Measurements from ENCODE around the gene AP1G1.

Gene AP1G1

DNA sequence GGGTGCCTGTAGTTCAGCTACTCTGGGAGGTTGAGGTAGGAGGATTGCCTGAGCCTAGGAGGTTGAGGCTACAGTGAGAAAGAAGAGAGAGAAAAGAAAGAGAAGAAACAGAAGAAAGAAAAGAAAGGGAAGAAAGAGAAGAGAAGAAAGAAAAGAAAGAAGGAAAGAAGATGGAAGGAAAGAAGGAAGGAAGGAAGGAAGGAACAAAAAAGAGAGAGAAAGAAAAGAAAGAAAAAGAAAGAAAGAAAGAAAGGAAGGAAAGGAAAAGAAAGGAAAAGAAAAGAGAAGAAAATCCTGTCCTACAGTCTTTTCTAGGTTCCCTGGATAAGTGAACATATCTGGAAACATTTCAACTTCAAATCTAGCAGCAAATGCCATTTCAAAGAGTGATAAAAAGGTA, 54.5 kb downstream of the AP1G1 start:
- DNase-seq (ENCODE audit: low read depth), result no peak

DNA sequence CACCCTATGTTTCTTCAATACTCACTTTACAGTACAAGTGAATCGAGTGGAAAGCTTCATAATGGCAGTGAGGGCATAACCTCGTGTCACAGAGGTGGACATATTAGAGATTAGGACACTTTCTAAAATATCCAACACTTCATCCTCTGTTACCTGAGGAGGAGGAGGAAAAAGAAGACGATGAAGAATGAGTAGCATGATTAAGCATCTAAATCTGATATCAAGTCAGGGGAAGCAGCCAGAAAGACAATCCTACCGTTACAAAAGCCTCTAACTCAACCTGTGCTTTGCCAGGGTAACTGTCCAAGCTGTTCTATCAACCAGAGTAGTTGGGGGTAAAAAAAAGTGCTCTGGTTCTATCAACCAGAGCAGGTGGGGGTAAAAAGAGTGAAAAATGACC, 60.4 kb downstream of the AP1G1 start:
- DNase-seq (ENCODE audit: low read depth), result no peak

DNA sequence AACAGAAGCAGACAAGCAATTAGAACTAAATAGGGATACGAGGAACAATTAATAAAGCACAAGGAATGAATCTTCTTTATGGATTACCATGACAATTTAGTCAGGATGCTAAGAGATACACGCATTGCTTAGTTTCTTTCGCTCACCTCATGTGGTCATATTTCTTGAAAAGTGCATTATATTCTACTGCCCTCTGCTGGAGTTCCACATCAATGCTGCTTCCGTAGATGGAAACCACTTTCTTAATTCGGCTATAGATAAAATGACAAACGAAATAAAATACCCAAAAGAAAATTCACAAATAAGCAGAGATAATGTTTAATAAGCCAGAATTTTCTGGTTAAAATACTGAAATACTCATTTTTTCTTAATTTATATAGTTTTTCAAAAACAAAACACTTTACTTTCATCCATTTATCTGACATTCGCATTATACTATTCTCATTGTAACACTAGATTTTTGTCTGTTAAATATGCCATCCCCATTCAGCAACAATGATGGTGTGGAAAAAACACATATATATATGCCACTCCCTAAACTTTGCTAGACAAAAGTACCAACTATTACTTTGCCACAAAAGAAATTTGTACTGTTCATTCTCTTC, 62.1 kb downstream of the AP1G1 start:
- DNase-seq (ENCODE audit: low read depth), result no peak

DNA sequence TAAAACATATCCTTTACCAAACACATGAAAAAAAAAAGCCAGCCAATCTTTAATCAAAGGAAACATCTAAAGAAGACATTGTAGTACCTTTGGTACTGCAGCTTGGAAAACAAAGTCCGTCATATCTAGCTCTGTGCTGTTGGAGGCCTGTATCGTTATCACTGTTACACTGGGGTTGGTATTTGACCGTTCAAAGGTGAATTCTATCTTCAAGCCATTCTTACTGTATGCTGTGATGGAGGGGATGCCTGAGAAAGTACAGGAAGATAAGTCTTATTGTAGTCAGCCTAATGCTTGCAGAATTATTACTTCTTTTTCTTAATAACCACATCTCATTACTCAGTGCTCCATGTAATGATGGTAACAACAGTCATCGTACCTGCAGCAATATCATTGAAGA, 69.8 kb downstream of the AP1G1 start:
- DNase-seq (ENCODE audit: low read depth), result no peak

DNA sequence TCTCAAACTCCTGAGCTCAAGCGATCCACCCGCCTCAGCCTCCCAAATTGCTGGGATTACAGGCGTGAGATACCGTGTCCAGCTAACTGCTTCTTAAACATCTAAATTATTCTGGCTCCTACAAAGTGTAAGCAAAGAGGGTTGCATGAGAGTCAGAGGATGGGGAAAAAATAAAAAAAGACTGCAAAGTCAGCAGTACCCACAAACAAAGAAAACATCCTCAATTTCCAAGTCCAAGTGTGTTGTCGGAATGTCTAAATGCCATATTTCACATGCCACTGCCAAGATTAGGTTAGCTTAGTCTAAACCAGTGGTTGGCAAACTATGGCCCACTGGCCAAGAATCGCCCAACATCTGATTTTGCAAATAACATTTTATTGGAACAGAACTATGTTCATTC, 71.1 kb downstream of the AP1G1 start:
- no peak for DNase-seq (ENCODE audit: low read depth)

DNA sequence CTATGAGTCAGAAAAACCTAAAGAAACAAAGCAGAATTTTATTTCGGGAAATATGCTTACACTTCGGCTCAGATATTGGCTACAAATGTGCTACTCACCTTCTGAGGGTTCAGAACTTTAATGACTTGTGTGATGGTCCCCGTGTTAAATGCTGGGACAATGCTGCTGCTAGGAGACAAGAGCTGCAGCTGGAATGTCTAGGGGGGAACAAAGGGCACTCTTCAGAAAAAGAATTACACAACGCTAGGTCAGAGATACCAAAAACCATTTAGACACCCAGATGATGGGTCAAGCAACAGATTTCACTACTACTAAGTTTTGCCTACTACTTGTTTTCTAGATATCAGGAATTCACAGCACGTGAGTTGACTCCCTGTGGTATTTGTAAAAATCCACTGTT, 74.1 kb downstream of the AP1G1 start:
- DNase-seq (ENCODE audit: low read depth), result no peak

DNA sequence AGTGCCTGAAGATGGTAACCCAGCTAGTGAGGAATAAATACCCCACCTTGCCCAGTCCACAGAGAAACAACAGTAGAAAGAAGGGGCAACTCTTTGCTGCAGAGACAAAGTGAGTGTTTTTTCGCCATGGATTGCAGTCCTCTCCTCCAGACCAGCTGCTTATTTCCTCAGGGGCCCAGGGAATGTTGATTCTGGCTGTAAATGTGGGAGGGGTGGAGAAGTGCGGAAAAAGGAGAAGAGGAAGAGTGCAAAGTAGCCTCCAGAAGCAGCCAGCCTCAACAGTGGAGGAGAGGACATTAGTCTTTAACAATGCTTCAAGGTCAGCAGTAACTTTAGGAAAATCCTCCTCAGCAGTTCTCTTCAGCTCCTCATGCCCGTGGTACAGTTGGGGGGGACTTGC, 76.0 kb downstream of the AP1G1 start:
- DNase-seq (ENCODE audit: low read depth), result no peak

DNA sequence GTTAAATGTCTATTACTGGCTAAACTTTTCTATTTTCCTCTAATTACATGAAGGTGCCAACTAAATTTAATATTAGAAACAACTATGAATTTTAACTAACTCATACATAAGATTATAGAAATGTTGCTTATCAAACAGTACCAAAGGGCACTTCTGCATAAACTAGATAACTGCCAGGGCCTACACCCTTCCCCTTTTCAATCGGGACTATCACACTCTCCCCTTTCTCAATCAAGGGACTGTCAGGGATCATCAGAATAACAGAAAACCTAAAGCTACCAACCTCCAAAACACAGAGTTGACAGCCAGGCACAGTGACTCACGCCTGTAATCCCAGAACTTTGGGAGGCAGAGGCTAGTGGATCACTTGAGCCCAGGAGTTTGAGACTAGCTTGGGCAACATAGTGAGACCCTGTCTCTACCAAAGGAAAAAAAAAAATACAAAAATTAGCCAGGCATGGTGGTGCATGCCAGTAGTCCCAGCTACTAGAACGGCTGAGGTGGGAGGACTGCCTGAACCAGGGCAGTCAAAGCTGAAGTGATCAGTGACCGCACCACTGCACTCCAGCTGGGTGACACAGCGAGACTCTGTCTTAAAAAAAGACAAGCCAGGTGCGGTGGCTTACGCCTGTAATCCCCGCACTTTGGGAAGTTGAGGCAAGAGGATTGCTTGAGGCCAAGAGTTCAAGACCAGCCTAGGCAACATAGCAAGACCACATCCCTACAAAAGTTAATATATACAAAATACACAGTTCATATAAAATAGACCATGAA, 80.9 kb downstream of the AP1G1 start:
- DNase-seq (ENCODE audit: low read depth), result no peak

DNA sequence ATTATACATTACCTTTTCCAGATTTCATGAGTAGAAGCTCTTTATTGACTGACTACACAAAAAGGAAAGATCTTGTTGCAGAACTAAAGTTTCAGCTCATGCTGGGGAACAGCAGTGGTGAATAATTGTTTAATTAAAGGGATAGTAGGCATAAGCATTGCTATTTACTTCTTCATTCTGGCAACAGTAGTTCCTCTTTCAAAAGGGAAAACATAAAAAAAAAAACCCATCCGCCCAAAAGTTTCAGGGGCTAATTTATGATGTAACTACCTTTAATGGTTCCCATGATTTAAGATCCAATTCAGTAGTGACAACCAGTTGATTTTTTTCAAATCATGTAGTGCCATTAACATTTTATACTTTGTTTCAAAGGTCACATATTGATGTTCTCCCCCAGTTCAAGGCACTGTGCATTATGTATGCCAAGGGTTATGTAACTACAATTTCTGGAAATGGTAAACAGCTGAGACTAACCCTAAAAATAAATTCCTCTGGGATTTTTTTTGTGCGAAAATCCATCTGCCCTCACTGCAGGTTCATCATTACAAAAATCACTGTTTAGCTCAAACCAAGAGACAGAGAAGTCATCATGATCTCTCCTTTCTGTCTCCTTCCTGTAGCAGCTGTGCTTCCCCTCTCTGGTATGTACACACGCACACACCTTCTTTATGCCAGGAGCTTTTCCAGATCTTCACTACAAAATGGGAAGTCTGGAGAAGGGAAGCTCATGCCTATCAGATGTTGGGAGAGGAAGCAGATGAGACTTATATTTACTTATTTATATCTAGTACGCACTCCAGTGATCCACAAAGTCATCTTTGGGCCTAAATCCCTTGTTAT, 81.9 kb downstream of the AP1G1 start:
- no peak for DNase-seq (ENCODE audit: low read depth)

DNA sequence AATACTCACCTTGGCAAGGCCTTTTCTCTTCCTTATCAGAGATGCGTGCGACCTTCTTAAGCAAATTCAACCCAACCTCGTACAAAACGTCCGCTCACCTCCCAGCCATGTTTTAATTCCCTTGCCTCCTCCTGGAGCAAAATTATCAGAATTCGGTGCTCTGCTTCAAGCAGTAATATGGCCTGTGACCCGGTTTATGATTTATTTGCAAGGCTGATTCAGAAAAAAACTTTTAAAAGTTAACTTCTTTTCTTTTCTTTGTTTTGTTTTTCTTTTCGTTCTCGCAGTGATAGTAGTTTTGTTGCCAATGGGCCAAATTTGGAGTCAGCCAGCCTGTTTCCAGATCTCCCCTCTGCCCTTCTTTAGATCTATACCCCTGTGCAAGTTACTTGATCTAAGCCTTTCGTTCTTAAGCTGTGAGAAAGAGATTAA, 84.3 kb downstream of the AP1G1 start, which contains the start of gene PHLPP2:
TSS of gene PHLPP2 (minus strand) at position 382 of the 432 bp plus-strand sequence. CDS start 9,906 bp downstream, outside the sequence.
- no peak for DNase-seq (ENCODE audit: low read depth)

DNA sequence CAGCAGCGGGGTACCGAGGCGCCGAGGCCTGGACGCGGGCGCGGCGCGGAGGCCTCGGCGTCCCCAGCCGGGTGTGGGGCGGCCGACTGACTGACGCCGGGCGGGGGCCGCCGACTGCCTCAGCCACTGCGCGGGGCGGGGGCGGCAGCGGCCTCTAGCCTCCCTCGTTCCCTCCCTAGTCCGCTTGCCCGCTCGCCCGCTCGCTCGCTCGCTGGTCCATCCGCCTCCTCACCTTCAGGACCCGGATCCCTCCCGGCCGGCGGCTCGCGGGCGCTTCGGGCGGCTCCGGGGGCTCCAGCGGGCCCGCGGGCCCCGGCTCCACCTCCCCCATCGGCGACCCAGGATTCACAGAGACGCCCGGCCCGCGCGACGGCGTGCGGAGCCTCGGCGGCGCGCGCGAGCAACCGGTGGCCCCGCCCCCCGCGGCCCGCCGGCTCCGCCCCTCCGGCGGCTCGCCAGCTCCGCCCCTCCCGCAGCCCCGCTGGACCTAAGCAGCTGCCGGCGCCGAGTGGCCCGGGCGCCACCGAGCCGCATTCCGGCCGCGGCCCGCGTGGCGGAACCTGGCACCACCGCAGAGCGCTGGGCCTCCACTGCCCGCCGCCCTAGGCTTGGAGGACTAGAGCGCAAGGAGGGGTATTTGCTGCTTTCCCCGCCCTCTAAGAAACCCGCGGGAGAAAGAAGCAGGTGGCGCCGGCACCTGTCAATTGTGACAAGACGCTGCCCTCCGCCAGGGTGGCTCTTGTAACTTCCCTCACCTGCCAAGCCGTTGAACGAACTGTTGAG, 84.9 kb downstream of the AP1G1 start:
- DNase-seq (ENCODE audit: low read depth), result no peak

DNA sequence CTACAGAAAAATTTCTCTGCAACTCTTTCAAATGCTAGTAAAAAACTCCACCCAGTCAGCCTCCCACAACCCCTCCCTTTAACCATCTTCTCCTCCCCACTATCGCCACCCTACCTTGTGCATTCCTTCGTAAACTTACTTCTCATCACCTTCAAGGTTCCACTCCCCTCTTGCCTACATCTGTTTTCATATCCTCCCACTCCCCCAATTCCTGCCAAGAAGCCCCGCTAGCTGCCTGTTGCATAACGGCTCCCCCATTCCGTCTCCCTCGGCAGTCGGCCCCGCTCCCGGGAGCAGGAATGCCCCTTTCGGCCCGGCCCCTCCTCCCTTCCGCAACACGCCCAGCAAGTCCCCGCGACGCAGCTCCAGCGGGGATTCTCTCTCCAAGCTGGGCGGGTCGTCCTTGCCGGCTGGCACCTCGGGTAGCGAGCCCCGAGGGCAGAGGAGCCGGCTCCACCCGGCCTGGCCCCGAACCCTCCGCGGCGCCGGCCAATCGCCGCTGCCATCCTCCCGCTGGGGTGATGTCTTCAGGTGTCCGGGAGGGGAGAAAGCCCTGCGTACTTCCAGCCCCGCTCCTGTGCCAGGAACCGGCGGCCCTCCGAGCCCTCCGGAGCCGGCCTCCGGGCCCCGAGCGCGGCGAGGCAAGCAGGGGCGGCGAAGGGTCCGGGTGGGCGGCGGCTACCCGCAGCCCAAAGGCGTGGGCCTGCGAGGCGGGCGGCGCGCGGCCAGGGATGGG, 85.7 kb downstream of the AP1G1 start:
- DNase-seq (ENCODE audit: low read depth), result no peak

DNA sequence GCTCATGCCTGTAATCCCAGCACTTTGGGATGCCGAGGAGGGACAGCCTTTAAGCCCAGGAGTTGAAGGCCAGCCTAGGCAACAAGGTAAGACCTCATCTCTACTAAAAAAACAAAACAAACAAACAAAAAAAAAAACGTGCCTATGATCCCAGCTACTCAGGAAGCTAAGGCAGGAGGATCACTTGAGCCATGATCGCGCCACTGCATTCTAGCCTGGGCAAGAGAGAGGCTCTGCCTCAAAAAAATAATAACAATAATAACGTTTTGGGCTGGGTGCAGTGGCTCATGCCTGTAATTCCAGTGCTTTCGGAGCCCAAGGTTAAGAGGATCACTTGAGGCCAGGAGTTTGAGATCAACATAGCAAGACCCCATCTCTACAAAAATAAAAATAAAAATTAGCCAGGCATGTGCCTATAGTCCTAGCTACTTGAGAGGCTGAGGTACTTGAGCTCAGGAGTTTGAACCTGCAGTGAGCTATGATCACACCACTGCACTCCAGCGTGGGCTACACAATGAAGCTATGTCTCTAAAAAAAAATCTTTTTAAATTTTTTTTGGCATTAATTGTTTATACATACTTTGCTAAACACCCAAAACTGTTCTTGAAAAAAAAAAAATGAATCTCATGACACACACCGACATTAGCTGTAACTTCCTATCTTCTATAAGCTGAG, 87.4 kb downstream of the AP1G1 start:
- DNase-seq (ENCODE audit: low read depth), result no peak

DNA sequence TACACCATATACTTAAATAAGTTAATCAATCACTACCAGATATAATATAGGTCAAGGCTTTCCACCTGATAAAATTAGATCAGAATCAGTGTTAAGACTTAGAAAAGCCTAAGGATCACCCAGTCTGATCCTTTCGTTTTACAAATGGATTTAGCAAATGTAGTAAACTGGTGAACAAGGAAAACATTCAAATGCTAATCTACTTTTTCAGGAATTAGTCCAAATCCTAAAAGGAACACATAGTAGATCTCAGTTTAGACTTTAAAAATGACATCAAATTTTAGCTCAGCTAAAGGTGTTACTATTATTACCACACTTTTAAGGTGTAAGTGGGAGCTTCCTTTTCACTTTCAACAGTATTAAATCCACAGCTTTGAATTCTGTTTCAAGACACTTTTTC, 96.1 kb downstream of the AP1G1 start:
- no peak for DNase-seq (ENCODE audit: low read depth)

DNA sequence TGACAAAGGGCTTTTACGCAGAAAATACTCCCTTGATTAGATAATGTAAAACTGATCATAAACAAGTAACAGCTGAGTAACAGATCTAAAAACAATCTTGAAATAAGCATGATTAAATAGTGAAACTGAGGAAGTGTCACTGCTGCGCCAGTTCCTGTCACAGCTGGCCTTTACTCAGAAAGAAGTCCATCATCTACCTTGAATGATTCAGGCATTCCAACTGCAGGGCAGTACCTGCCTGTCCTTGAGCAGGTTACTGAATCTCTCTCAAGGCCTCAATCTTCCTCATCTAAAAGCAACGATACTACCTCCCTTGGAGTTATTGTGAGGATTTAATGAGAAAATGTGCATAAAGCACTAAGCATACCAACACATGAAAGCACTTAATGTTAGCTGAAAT, 96.8 kb downstream of the AP1G1 start:
- no peak for DNase-seq (ENCODE audit: low read depth)

DNA sequence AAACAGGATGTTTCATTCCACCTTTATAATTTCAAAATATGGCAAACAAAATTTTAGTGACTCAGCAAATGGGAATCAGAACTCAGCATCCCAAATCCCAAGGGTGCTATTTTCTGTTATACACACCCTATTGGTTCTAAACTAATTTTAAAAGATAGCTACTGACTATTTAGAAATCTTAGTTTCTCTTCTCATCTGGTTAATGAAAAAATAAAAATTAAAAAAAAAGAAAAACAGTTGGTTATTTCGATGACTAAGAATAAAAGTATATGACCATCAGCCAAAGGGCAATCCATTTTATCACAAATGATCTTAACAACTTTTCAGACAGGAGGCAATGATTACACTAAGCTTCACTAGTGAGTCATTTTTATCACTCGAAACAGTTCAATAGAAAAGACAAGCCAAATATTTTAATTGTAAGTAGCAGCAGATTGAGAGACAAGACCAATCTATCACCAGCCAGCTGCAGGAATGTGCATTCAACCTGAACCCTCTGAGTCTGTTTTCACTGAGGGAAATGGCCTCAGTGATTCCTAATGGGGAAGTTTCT, 99.3 kb downstream of the AP1G1 start:
- DNase-seq (ENCODE audit: low read depth), result no peak

DNA sequence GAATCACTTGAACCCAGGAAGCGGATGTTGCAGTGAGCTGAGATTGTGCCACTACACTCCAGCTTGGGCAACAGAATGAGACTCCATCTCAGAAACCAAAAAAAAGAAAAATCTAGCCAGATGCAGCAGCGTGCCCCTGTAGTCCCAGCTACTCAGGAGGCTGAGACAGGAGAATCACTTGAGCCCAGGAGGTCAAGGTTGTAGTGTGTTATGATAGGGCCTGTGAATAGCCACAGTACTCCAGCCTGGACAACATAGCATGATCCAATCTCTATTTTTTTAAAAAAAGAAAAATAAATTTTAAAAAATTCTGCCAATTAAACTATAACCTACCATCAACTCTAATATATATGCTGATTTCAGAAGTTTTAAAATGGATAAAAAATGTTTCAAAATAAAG, 99.9 kb downstream of the AP1G1 start:
- no peak for DNase-seq (ENCODE audit: low read depth)

DNA sequence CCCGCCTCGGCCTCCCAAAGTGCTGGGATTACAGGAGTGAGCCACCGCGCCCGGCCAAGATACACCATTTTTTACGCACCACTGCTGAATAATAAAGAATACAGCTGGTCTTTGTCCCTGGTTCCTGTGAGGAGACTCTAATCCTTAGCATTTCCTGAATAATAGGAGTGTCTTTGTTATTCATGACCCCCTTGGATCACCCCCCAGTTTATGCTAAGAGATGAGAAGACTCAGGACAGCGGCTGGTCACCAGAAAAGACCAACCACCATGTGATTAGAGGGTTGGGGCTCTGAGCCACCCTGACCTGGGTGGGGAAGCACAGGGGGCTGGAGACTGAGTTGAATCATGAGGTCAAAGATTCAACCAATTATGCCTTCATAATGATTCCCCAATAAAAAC, 101.4 kb downstream of the AP1G1 start:
- DNase-seq (ENCODE audit: low read depth), result no peak

DNA sequence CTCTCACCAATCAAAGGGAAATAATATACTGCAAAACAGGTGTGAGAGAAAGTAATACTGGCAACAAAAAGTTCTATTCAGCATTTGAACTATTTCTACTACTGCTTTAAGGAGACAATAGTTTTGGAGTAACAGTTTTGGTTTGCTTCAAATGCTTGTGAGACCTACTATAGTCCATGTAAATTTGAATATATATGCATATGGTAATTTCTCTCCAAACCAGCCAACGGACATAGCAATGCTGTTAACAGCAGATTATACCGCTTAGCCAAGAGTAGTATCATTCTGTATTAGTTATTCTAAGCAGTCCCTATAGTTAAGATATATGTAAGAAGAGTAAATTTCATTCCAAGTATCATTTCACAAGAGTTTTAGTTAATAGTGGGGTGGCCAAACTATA, 102.6 kb downstream of the AP1G1 start:
- no peak for DNase-seq (ENCODE audit: low read depth)

DNA sequence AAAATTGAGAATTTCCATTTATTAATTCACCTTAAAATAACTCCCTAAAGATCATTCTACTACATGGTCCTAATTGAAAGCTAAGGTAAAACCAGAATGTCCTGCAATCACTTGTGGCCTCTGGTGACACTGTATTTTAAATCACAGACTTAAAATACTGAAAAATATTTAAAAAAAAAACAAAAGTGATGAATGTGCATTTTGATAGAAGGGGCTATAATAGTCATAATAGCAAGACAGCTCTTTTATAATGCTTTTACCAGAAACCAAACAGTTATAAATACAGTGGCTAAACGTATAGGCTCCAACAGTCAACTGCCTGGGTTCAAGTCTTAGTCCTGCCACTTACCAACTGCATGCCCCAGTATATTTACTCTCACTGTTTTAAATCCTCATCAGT, 105.3 kb downstream of the AP1G1 start:
- no peak for DNase-seq (ENCODE audit: low read depth)

DNA sequence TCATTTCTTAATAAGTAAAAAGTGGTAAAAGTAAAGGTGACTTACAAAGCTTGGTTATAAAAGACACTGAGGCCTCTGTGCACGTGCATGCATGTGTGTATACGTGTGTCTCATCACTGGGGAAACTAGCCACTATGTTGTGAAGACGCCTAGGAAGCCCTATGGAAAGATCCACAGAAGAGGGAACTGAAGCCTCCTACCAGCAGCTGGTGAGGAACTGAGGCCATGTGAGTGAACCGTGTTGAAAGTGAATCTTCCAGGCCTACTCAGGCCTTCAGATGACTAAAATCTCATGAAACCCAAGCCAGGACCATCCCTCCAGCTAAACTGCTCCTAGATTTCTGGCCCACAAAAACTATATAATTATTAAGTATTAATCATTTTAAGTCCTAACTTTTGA, 107.8 kb downstream of the AP1G1 start:
- DNase-seq (ENCODE audit: low read depth), result no peak

Data from stromal cell of bone marrow (primary cell).